Endothelial cell (in vitro differentiated cells): ENCODE results near the gene CARMIL1. TPM values are rescaled to one million over a fixed set of nuclear protein-coding genes. Genes with fewer than 3 reads are reported as not detected.

Experiments used
- DNase-seq: peaks from one replicate; pipeline ENCODE4 v3.0.0; 2021; ENCODE audit warnings: low spot score
- H3K27ac Mint-ChIP-seq: one replicate; pipeline ENCODE4 v1.8.0; 2021; ENCODE audit warnings: mixed read lengths, inconsistent platforms; ENCODE audit not compliant: unreplicated experiment
- H3K27me3 Mint-ChIP-seq: one replicate; pipeline ENCODE4 v1.8.0; 2021; ENCODE audit warnings: mild to moderate bottlenecking, moderate library complexity, mixed read lengths, inconsistent platforms; ENCODE audit not compliant: unreplicated experiment
- H3K36me3 Mint-ChIP-seq: one replicate; pipeline ENCODE4 v1.8.0; 2021; ENCODE audit warnings: mild to moderate bottlenecking, low read depth, mixed read lengths, inconsistent platforms; ENCODE audit not compliant: unreplicated experiment
- H3K4me1 Mint-ChIP-seq: one replicate; pipeline ENCODE4 v1.8.0; 2021; ENCODE audit warnings: mild to moderate bottlenecking, mixed read lengths, inconsistent platforms; ENCODE audit not compliant: unreplicated experiment
- H3K4me3 Mint-ChIP-seq: one replicate; pipeline ENCODE4 v1.8.0; 2021; ENCODE audit warnings: mild to moderate bottlenecking, mixed read lengths, inconsistent platforms; ENCODE audit not compliant: unreplicated experiment
- H3K9me3 Mint-ChIP-seq: one replicate; pipeline ENCODE4 v1.8.0; 2021; ENCODE audit warnings: mixed read lengths, inconsistent platforms; ENCODE audit not compliant: unreplicated experiment
- total RNA-seq: library from RNA; stranded (reverse); fragmentation: NEBNext Ultra II Directional; extraction: Animal tissue kit (Norgen Biotek cat#: 25700); gene quantifications from one replicate; pipeline ENCODE4 v1.2.1, GENCODE V29; 2021; ENCODE audit not compliant: unreplicated experiment
- TF ChIP-seq, protein P1 (sequence below): fragments of 200-600 bp; sonication (generic); IDR thresholded peaks from one replicate; pipeline ENCODE4 v1.5.0; 2021; ENCODE audit warnings: antibody characterized with exemption; ENCODE audit not compliant: unreplicated experiment

Gene CARMIL1
- total RNA-seq, 1 donor from 2014 or later, result 32.5 TPM

DNA sequence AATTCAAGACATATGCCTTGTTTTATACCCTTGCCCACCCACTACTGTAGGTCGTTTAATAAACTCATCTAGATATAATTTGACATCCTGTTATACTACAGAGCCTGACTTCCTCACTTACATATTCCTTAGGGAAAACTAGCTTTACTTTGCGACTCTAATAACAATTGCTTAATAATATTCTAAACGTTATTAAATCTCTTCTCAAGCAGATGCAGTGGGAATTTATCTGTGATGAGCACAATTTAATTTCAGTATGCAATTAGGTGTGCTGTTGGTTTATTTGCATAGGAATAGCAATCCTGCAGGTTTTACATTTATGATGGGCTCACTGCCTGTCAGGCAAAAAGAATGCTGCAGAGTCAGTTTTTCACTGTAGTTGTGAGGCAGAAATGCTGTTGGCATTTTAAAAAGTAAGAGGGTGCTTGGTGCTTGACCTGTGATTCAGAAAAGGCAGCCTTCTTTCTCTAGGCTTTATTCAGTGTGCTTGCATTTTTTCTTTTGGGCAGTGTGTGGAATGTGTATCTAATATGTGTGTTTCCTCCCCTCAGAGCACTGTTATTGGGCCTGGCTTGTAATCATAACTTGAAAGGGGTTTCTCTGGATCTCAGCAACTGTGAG is 220.6 kb downstream of the CARMIL1 start:
- Mint-ChIP-seq H3K9me3 (no peaks in the 10 kb centered on the region), H3K4me1 (no peaks in the 10 kb centered on the region), H3K27me3 (no peaks in the 10 kb centered on the region), H3K4me3 (no peak overlapping the region), H3K27ac (no peak overlapping the region), H3K36me3 (peaks cover 4% of the 10 kb centered on the region)
- TF ChIP-seq, protein P1, sequence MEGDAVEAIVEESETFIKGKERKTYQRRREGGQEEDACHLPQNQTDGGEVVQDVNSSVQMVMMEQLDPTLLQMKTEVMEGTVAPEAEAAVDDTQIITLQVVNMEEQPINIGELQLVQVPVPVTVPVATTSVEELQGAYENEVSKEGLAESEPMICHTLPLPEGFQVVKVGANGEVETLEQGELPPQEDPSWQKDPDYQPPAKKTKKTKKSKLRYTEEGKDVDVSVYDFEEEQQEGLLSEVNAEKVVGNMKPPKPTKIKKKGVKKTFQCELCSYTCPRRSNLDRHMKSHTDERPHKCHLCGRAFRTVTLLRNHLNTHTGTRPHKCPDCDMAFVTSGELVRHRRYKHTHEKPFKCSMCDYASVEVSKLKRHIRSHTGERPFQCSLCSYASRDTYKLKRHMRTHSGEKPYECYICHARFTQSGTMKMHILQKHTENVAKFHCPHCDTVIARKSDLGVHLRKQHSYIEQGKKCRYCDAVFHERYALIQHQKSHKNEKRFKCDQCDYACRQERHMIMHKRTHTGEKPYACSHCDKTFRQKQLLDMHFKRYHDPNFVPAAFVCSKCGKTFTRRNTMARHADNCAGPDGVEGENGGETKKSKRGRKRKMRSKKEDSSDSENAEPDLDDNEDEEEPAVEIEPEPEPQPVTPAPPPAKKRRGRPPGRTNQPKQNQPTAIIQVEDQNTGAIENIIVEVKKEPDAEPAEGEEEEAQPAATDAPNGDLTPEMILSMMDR, result no peak
- DNase-seq, result no peak

DNA sequence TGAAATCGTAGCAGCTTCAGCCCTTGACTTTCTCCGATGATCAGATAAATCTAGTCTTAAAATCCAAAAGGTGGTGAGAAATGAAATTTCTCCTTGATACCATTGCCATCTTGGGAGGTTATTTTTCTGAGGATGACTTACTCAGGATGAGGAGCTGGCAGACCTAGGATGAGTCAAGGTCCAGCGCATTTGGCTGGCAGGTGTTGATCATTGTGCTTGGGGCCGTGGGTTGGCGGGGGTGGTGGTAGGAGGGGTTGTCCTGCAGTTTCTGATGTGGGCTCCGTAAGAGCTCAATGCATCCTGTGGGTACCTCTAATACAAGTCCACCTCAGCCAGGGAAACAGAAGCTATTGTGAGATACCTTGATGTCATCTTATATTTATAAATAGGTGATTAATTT is 224.5 kb downstream of the CARMIL1 start:
- H3K27me3 Mint-ChIP-seq, result no peaks in the 10 kb centered on the region
- TF ChIP-seq, protein P1, result no peak
- H3K9me3 Mint-ChIP-seq, result no peaks in the 10 kb centered on the region
- peaks cover 4% of the 10 kb centered on the region for H3K36me3 Mint-ChIP-seq
- H3K4me1 Mint-ChIP-seq, result no peaks in the 10 kb centered on the region
- DNase-seq, result no peak
- no peak overlapping the region for H3K4me3 Mint-ChIP-seq
- no peak overlapping the region for H3K27ac Mint-ChIP-seq

DNA sequence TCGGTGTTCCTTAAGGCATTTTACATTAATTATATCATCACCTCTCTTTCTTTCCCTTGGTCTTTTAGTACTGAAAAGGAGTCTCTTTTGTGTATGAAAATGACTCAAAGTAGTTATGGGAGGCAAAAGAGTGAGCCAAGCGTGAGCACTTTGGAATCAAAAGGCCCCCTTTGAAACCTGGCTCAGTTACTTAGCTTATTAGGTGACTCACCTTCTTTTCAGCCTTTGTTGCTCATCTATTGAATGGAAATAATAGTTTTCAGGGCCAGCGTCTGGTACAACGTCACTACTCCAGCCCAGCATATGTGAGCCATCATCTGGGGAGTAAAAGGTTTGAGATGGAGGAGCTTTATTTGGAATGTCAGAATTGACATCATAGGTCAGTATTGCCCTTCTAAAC is 225.5 kb downstream of the CARMIL1 start:
- TF ChIP-seq, protein P1, result no peak
- Mint-ChIP-seq H3K9me3 (no peaks in the 10 kb centered on the region), H3K27ac (no peak overlapping the region), H3K4me1 (peaks cover 2% of the 10 kb centered on the region), H3K4me3 (no peak overlapping the region), H3K36me3 (peaks cover 4% of the 10 kb centered on the region), H3K27me3 (no peaks in the 10 kb centered on the region)
- DNase-seq, result no peak

DNA sequence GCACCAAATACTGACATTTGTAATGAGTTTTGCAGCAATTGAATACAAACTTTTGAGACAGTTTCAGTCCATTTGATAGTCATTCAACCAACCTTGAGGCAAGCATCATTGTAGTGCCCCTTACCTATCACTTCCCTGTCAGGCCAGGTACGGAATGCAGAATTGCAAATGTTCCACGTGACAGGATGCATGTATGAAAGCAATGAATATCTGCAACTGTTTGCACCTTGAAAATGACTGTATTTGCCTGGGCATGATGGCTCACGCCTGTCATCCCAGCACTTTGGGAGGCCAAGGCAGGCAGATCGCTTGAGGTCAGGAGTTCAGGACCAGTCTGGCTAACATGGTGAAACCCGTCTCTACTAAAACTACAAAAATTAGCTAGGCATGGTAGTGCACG is 226.8 kb downstream of the CARMIL1 start:
- no peaks in the 10 kb centered on the region for H3K27me3 Mint-ChIP-seq
- no peaks in the 10 kb centered on the region for H3K9me3 Mint-ChIP-seq
- H3K27ac Mint-ChIP-seq, result no peak overlapping the region
- H3K4me3 Mint-ChIP-seq, result no peak overlapping the region
- H3K36me3 Mint-ChIP-seq, result peaks cover 4% of the 10 kb centered on the region
- DNase-seq, result no peak
- TF ChIP-seq, protein P1, result no peak
- H3K4me1 Mint-ChIP-seq, result peaks cover 5% of the 10 kb centered on the region

DNA sequence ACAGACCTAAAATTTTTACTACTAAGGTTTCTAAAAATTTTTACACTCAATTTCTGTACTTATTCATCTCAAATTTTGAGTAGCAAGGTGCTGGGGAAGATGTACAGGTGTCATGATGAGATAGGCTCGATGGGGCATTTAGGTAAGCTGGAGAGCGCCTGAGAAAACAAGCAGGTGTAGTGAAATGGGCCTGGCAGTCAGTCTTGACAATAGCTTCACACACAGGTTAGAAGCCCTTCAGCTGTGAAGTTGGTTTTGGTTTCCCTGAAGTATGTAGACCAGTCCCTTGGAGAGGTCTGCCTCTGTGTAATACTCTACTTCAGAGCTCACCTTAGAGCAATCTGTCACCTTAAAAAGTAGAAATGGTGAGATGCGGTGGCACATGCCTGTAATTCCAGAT is 228.9 kb downstream of the CARMIL1 start:
- DNase-seq, result no peak
- Mint-ChIP-seq H3K36me3 (no peaks in the 10 kb centered on the region), H3K4me3 (no peak overlapping the region), H3K27ac (no peak overlapping the region), H3K27me3 (no peaks in the 10 kb centered on the region), H3K9me3 (no peaks in the 10 kb centered on the region), H3K4me1 (peaks cover 5% of the 10 kb centered on the region)
- TF ChIP-seq, protein P1, result no peak
